HG03354 (cell line): Measurements from ENCODE around the gene TDG.

ENCODE experiments used
- ATAC-seq: cut with Tn5 transposase; IDR thresholded peaks from one replicate; pipeline ENCODE4 v1.9.1; 2021; ENCODE audit warnings: mild to moderate bottlenecking; ENCODE audit not compliant: unreplicated experiment, poor library complexity, severe bottlenecking

TDG gene

GRCh38 chr12:103965590-103966504 lies at the start of gene TDG:
TSS of gene TDG (plus strand) at chr12:103965872. CDS start at chr12:103966038, 166 bp downstream.
- peak; percentile 95 for ATAC-seq

- ATAC-seq, result no peak
Measured at GRCh38 chr12:103917873-103918272, 47.8 kb upstream of the TDG start.

GRCh38 chr12:103924761-103925641 lies 40.7 kb upstream of the TDG start:
- ATAC-seq, result peak; percentile 50

- ATAC-seq, result peak; percentile 30
Measured at GRCh38 chr12:103928682-103929045, 37.0 kb upstream of the TDG start.

- ATAC-seq, result peak; percentile 28
Measured at GRCh38 chr12:103929046-103929783, 36.5 kb upstream of the TDG start.

GRCh38 chr12:103929784-103930033 lies 36.0 kb upstream of the TDG start:
- no peak for ATAC-seq

- peak; percentile 58 for ATAC-seq
Measured at GRCh38 chr12:103930034-103930786, 35.5 kb upstream of the TDG start, which contains the start of gene HSP90B1. TSS of gene HSP90B1 (plus strand) at chr12:103930410. CDS start at chr12:103930516, 106 bp downstream.

- no peak for ATAC-seq
Measured at GRCh38 chr12:103930787-103931735, 34.6 kb upstream of the TDG start.

- no peak for ATAC-seq
Measured at GRCh38 chr12:103933237-103933636, 32.4 kb upstream of the TDG start.

- ATAC-seq, result no peak
Measured at GRCh38 chr12:103936679-103937078, 29.0 kb upstream of the TDG start.

- no peak for ATAC-seq
Measured at GRCh38 chr12:103944964-103945363, 20.7 kb upstream of the TDG start.

- ATAC-seq, result no peak
Measured at GRCh38 chr12:103947871-103948555, 17.7 kb upstream of the TDG start.

- ATAC-seq, result no peak
Measured at GRCh38 chr12:103948746-103949406, 16.8 kb upstream of the TDG start.

GRCh38 chr12:103952497-103952896 lies 13.2 kb upstream of the TDG start:
- ATAC-seq, result no peak

GRCh38 chr12:103955811-103956508 lies 9.7 kb upstream of the TDG start:
- ATAC-seq, result no peak

GRCh38 chr12:103956509-103957027 lies 9.1 kb upstream of the TDG start:
- peak; percentile 19 for ATAC-seq
